Measurements from ENCODE around the gene PHLDB1.

Gene PHLDB1

DNA sequence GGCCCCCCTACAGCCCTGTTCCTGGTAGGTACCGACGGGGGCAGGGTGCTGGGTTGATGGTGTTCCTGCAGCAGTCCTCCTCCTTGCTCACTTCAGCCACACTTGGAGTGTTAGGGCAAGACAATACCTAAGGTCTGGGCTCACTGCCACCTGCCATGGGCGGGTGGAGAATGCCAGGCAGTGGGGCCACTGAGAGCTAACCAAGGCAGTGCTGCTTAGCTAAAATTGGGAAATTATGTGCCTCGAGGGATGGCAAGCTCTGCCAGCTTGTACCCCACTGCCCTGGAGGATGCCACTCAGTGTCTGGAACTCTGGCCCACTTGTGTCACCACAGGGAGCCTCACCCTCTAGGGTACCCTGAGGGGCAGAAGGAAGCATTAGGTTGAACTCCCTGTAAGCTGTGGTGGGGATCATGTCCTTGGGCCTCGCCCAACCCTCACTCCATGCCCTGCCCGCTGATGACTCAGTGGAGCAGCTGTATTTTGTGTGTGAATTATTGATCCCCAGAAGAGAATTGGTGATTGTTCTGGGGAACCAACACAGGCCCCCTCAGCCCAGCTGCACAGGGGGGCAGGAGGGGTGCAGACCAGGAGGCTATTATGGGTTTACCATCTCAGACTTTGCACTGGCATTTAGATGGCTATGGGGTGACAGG lies 17.7 kb downstream of the PHLDB1 start:
- ChIA-PET POLR2A (interaction anchor here (0.8 kb wide), 1 partner anchor 10 kb away, joined by 3 read pairs; no protein-coding TSS in a partner anchor), CTCF (interaction anchor here (0.8 to 1.1 kb wide), 2 partner anchors 9 to 12 kb away, joined by 3 to 4 read pairs; no protein-coding TSS in a partner anchor)
- TF ChIP-seq FOXK2 (IDR thresholded peaks at IDR 0.05) (no peak), ARNT (IDR thresholded peaks at IDR 0.05) (no peak), BHLHE40 (IDR thresholded peaks at IDR 0.05; ENCODE audit: borderline replicate concordance) (no peak), ELF4 (IDR thresholded peaks at IDR 0.05) (no peak), FOXM1 (IDR thresholded peaks at IDR 0.05; ENCODE audit: borderline replicate concordance) (no peak), SP1 (IDR thresholded peaks at IDR 0.05) (no peak), FOXA1 (IDR thresholded peaks at IDR 0.05) (no peak), CTBP1 (IDR thresholded peaks at IDR 0.05; ENCODE audit: borderline replicate concordance) (no peak), HDGF (IDR thresholded peaks at IDR 0.05; ENCODE audit: borderline replicate concordance) (no peak), TARDBP (IDR thresholded peaks at IDR 0.05) (no peak), LEF1 (IDR thresholded peaks at IDR 0.05; ENCODE audit: borderline replicate concordance) (no peak), ZNF384 (IDR thresholded peaks at IDR 0.05) (no peak), L3MBTL2 (conservative IDR thresholded peaks at IDR 0.05) (no peak)
- TF ChIP-seq, protein P1, sequence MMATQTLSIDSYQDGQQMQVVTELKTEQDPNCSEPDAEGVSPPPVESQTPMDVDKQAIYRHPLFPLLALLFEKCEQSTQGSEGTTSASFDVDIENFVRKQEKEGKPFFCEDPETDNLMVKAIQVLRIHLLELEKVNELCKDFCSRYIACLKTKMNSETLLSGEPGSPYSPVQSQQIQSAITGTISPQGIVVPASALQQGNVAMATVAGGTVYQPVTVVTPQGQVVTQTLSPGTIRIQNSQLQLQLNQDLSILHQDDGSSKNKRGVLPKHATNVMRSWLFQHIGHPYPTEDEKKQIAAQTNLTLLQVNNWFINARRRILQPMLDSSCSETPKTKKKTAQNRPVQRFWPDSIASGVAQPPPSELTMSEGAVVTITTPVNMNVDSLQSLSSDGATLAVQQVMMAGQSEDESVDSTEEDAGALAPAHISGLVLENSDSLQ (IDR thresholded peaks at IDR 0.05) = no peak
- no peak for DNase-seq (ENCODE audit: extremely low spot score)

DNA sequence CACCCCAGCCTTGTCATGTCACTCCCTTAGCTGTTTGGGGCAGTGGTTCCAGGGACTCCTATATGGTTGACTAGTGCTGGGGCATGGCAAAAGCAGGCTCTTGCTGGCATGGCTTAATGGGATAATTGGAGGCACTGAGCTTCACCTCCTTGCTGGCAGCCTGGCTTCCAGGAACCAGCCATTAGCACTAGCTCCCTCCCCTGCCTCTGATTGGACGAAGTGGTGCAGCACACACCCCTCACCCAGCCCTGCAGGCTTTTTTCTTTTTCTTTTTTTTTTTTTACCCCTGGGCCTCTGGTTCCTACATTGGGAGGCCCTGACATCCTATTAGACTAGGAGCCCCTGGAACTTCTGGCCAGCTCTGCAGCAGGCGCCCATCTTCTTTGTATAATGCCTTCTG lies 18.6 kb downstream of the PHLDB1 start:
- no peak for DNase-seq (ENCODE audit: extremely low spot score)
- POLR2A ChIA-PET = interaction anchor here (0.8 kb wide), 1 partner anchor 9 kb away, joined by 3 read pairs; no protein-coding TSS in a partner anchor
- TF ChIP-seq SP1 (IDR thresholded peaks at IDR 0.05) (no peak), FOXM1 (IDR thresholded peaks at IDR 0.05; ENCODE audit: borderline replicate concordance) (no peak), SUZ12 (IDR thresholded peaks at IDR 0.05) (no peak), TARDBP (IDR thresholded peaks at IDR 0.05) (no peak), NFRKB (IDR thresholded peaks at IDR 0.05) (no peak), FOXA1 (IDR thresholded peaks at IDR 0.05) (no peak), FOXK2 (IDR thresholded peaks at IDR 0.05) (no peak), ARNT (IDR thresholded peaks at IDR 0.05) (no peak), ZNF384 (IDR thresholded peaks at IDR 0.05) (no peak)
- TF ChIP-seq, protein P1 (IDR thresholded peaks at IDR 0.05) = no peak
- CTCF ChIA-PET = interaction anchor here (0.8 to 1.1 kb wide), 2 partner anchors 8 to 13 kb away, joined by 3 to 4 read pairs; no protein-coding TSS in a partner anchor

DNA sequence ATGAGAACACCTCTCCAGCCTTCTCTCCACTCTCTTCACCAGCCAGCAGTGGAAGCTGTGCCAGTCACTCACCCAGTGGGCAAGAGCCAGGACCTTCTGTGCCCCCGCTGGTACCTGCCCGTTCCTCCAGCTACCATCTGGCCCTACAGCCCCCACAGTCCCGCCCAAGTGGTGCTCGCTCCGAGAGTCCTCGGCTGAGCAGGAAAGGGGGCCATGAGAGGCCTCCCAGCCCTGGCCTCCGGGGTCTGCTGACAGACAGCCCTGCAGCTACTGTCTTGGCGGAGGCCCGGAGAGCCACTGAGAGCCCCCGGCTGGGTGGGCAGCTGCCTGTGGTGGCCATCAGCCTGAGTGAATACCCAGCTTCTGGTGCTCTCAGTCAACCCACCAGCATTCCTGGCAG lies 20.2 kb downstream of the PHLDB1 start:
- DNase-seq (ENCODE audit: extremely low spot score) = no peak
- TF ChIP-seq BHLHE40 (IDR thresholded peaks at IDR 0.05; ENCODE audit: borderline replicate concordance) (no peak), NFRKB (IDR thresholded peaks at IDR 0.05) (no peak), ZNF384 (IDR thresholded peaks at IDR 0.05) (no peak), FOXK2 (IDR thresholded peaks at IDR 0.05) (no peak), SP1 (IDR thresholded peaks at IDR 0.05) (no peak), LEF1 (IDR thresholded peaks at IDR 0.05; ENCODE audit: borderline replicate concordance) (no peak), FOXM1 (IDR thresholded peaks at IDR 0.05; ENCODE audit: borderline replicate concordance) (no peak), ARNT (IDR thresholded peaks at IDR 0.05) (no peak), SUZ12 (IDR thresholded peaks at IDR 0.05) (no peak), TARDBP (IDR thresholded peaks at IDR 0.05) (no peak), ELF4 (IDR thresholded peaks at IDR 0.05) (no peak), FOXA1 (IDR thresholded peaks at IDR 0.05) (no peak), CTBP1 (IDR thresholded peaks at IDR 0.05; ENCODE audit: borderline replicate concordance) (no peak), L3MBTL2 (conservative IDR thresholded peaks at IDR 0.05) (no peak), HDGF (IDR thresholded peaks at IDR 0.05; ENCODE audit: borderline replicate concordance) (no peak)
- TF ChIP-seq, protein P1 (IDR thresholded peaks at IDR 0.05) = no peak
- CTCF ChIA-PET = interaction anchor here (0.7 kb wide), 2 partner anchors 18 to 62 kb away, joined by 3 to 4 read pairs; no protein-coding TSS in a partner anchor
- POLR2A ChIA-PET = no interaction called here

DNA sequence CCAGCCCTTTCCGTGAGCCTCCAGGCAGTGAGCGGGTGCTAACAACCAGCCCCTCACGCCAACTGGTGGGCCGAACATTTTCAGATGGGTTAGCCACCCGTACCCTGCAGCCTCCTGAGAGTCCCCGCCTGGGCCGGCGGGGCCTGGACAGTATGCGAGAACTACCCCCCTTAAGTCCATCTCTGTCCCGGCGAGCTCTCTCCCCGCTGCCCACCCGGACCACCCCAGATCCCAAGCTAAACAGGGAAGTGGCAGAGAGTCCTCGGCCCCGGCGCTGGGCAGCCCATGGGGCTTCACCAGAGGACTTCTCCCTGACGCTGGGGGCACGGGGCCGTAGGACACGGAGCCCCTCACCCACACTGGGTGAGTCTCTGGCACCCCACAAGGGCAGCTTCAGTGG lies 20.6 kb downstream of the PHLDB1 start:
- ChIA-PET CTCF (no interaction called here), POLR2A (no interaction called here)
- no peak for DNase-seq (ENCODE audit: extremely low spot score)
- TF ChIP-seq, protein P1 (IDR thresholded peaks at IDR 0.05) = no peak
- TF ChIP-seq TARDBP (IDR thresholded peaks at IDR 0.05) (no peak), L3MBTL2 (conservative IDR thresholded peaks at IDR 0.05) (no peak), FOXA1 (IDR thresholded peaks at IDR 0.05) (no peak), SP1 (IDR thresholded peaks at IDR 0.05) (no peak), ARNT (IDR thresholded peaks at IDR 0.05) (no peak), BHLHE40 (IDR thresholded peaks at IDR 0.05; ENCODE audit: borderline replicate concordance) (no peak), FOXM1 (IDR thresholded peaks at IDR 0.05; ENCODE audit: borderline replicate concordance) (no peak), SUZ12 (IDR thresholded peaks at IDR 0.05) (no peak), NFRKB (IDR thresholded peaks at IDR 0.05) (no peak), ZNF384 (IDR thresholded peaks at IDR 0.05) (no peak), CTBP1 (IDR thresholded peaks at IDR 0.05; ENCODE audit: borderline replicate concordance) (no peak), LEF1 (IDR thresholded peaks at IDR 0.05; ENCODE audit: borderline replicate concordance) (no peak), HDGF (IDR thresholded peaks at IDR 0.05; ENCODE audit: borderline replicate concordance) (no peak), ELF4 (IDR thresholded peaks at IDR 0.05) (no peak), FOXK2 (IDR thresholded peaks at IDR 0.05) (no peak)

DNA sequence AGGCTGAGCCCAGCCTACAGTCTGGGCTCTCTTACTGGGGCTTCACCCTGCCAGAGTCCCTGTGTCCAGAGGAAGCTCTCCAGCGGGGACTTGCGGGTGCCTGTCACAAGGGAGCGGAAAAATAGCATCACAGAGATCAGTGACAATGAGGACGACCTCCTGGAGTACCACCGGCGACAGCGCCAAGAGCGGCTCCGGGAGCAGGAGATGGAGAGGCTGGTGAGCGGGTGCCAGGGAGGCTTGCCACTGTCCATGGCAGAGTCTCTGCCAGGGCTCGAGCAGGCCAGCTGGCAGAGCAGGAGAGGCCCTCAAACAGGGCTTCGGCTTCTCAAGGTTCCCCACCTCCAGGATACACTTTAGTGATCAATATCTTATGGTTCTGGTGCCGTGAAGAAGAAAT lies 21.0 kb downstream of the PHLDB1 start:
- CTCF ChIA-PET = no interaction called here
- DNase-seq (ENCODE audit: extremely low spot score) = no peak
- TF ChIP-seq, protein P1 (IDR thresholded peaks at IDR 0.05) = no peak
- POLR2A ChIA-PET = no interaction called here
